HCT116 (cell line): ENCODE data around the gene PRC1. TPM values are rescaled to one million over a fixed set of nuclear protein-coding genes. Genes with fewer than 3 reads are reported as not detected.

Experiments used
- ATAC-seq: fragments of 200-7000 bp; cut with Tn5 transposase; 2 replicates; pipeline ENCODE4 v1.9.1; 2020; ENCODE audit warnings: mild to moderate bottlenecking, moderate library complexity
- BruUV-seq: library from RNA; stranded (reverse); fragments of 400-500 nt; replicated peaks from 2 replicates; lab custom pipeline; 2021; lab: Mats Ljungman, UMichigan
- CTCF ChIA-PET: fragments of 300-600 bp; sonication (Branson Sonifier 250); formaldehyde crosslinking; loops from one replicate; lab custom pipeline; 2021; ENCODE audit warnings: antibody characterized with exemption; lab: Charles Lee
- POLR2A ChIA-PET: fragments of 300-600, 350-600 bp; sonication (Branson Sonifier 250); formaldehyde crosslinking; loops from one replicate; lab custom pipeline; 2021; ENCODE audit warnings: antibody characterized with exemption; lab: Charles Lee
- RAD21 ChIA-PET, 2 experiments: fragments of 300-600 bp; sonication (Branson Sonifier 250); formaldehyde crosslinking; loops; one replicate each; lab custom pipeline; 2023; ENCODE audit warnings: low total read pairs in 2 of 2; ENCODE audit not compliant: uncharacterized antibody in 2 of 2, unreplicated experiment in 2 of 2, low non-redundant PET in 1 of 2; lab: Charles Lee
- DNase-seq: peaks from one replicate; pipeline ENCODE4 v3.0.0-alpha.2; 2010; ENCODE audit warnings: low read depth, low spot score
- H2AFZ ChIP-seq: fragments of 200-600 bp; shearing (Covaris generic), sonication (generic); 2 replicates; pipeline ENCODE4 v1.6.1; 2017; ENCODE audit warnings: low read depth, mixed run types, mixed read lengths, antibody characterized with exemption, low read length; ENCODE audit not compliant: poor library complexity, severe bottlenecking
- H3K27ac ChIP-seq: 2 replicates; pipeline ENCODE4 v1.5.1; 2012; ENCODE audit warnings: low read depth, low read length
- H3K27me3 ChIP-seq: fragments of 200-600 bp; sonication (generic); 2 replicates; pipeline ENCODE4 v1.6.1; 2016; ENCODE audit warnings: mixed run types, low read length, mixed read lengths; ENCODE audit not compliant: insufficient read depth
- H3K36me3 ChIP-seq, 2 experiments: fragments of 200-500 bp in 1 of 2; fragments of 200-600 bp in 1 of 2; sonication (Bioruptor generic) in 1 of 2; sonication (generic) in 1 of 2; 2 replicates each; pipeline versions ENCODE4 v1.5.1 to v1.6.1; 2014 to 2016; ENCODE audit warnings: low read length in 2 of 2, inconsistent platforms in 1 of 2, mixed read lengths in 1 of 2, mixed run types in 1 of 2; ENCODE audit not compliant: insufficient read depth in 2 of 2, control insufficient read depth in 1 of 2
- H3K4me1 ChIP-seq, 2 experiments: fragments of 200-600 bp in 1 of 2; sonication (generic) in 1 of 2; 2 replicates each; pipeline versions ENCODE4 v1.5.1 to v1.6.1; 2012 to 2017; ENCODE audit warnings: low read length in 2 of 2, inconsistent platforms in 1 of 2, mild to moderate bottlenecking in 1 of 2, mixed read lengths in 1 of 2, mixed run types in 1 of 2, moderate library complexity in 1 of 2; ENCODE audit not compliant: insufficient read depth in 2 of 2, control insufficient read depth in 1 of 2
- H3K4me2 ChIP-seq: fragments of 200-600 bp; sonication (generic); 2 replicates; pipeline ENCODE4 v1.6.1; 2017; ENCODE audit warnings: mixed run types, low read length, mixed read lengths
- H3K4me3 ChIP-seq, 2 experiments: fragments of 200-600 bp in 1 of 2; sonication (generic) in 1 of 2; replicated peaks in 1 of 2; 2 replicates each; pipeline ENCODE4 v1.5.1; 2011 to 2016; ENCODE audit warnings: low read length in 2 of 2, control low read depth in 1 of 2, low read depth in 1 of 2, mild to moderate bottlenecking in 1 of 2, mixed read lengths in 1 of 2, mixed run types in 1 of 2
- H3K79me2 ChIP-seq: fragments of 200-600 bp; sonication (generic); 2 replicates; pipeline ENCODE4 v1.6.1; 2017; ENCODE audit warnings: mild to moderate bottlenecking, mixed run types, low read length, moderate library complexity, mixed read lengths; ENCODE audit not compliant: insufficient read depth
- H3K9ac ChIP-seq: fragments of 200-600 bp; sonication (generic); 2 replicates; pipeline ENCODE4 v1.6.1; 2016; ENCODE audit warnings: low read length, mixed read lengths
- H3K9me2 ChIP-seq: fragments of 200-600 bp; sonication (generic), shearing (Covaris generic); 2 replicates; pipeline ENCODE4 v1.6.1; 2017; ENCODE audit warnings: mixed run types, mild to moderate bottlenecking, moderate library complexity; ENCODE audit not compliant: insufficient read depth
- H3K9me3 ChIP-seq, 2 experiments: fragments of 200-500 bp in 1 of 2; fragments of 200-600 bp in 1 of 2; sonication (Bioruptor generic) in 1 of 2; sonication (generic) in 1 of 2; 2 replicates each; pipeline ENCODE4 v1.6.1; 2014 to 2017; ENCODE audit warnings: low read length in 2 of 2, mixed read lengths in 2 of 2, inconsistent platforms in 1 of 2, low read depth in 1 of 2, mild to moderate bottlenecking in 1 of 2, mixed run types in 1 of 2, moderate library complexity in 1 of 2; ENCODE audit not compliant: control insufficient read depth in 1 of 2, insufficient read depth in 1 of 2
- H4K20me1 ChIP-seq: fragments of 200-600 bp; sonication (generic), shearing (Covaris generic); 2 replicates; pipeline ENCODE4 v1.6.1; 2017; ENCODE audit warnings: mixed run types, mild to moderate bottlenecking, moderate library complexity; ENCODE audit not compliant: insufficient read depth
- CBX3 ChIP-seq: IDR thresholded peaks from 2 replicates; pipeline ENCODE4 v1.6.1; 2012; ENCODE audit warnings: low read depth
- CEBPB ChIP-seq: IDR thresholded peaks from 2 replicates; pipeline ENCODE4 v1.6.1; 2012; ENCODE audit warnings: low read depth
- ELF1 ChIP-seq: IDR thresholded peaks from 2 replicates; pipeline ENCODE4 v1.6.1; 2012; ENCODE audit warnings: low read depth, borderline replicate concordance
- EZH2 ChIP-seq: fragments of 200-600 bp; sonication (generic); IDR thresholded peaks from 2 replicates; pipeline ENCODE4 v1.6.1; 2017; ENCODE audit warnings: antibody characterized with exemption, mixed run types
- EZH2phosphoT487 ChIP-seq: fragments of 200-600 bp; IDR thresholded peaks from 2 replicates; pipeline ENCODE4 v1.6.1; 2018; ENCODE audit warnings: antibody characterized with exemption, borderline replicate concordance
- FOSL1 ChIP-seq: IDR thresholded peaks from 2 replicates; pipeline ENCODE4 v1.6.1; 2012; ENCODE audit warnings: low read depth
- MAX ChIP-seq: IDR thresholded peaks from 2 replicates; pipeline ENCODE4 v1.6.1; 2012
- POLR2A ChIP-seq: IDR thresholded peaks from 2 replicates; pipeline ENCODE4 v1.7.0; 2011; ENCODE audit warnings: borderline replicate concordance; ENCODE audit not compliant: insufficient read depth, insufficient read length; ENCODE audit errors: extremely low read depth
- POLR2AphosphoS5 ChIP-seq: IDR thresholded peaks from 2 replicates; pipeline ENCODE4 v1.6.1; 2011; ENCODE audit warnings: mild to moderate bottlenecking, low read depth, low read length, moderate library complexity
- RAD21 ChIP-seq: IDR thresholded peaks from 2 replicates; pipeline ENCODE4 v1.6.1; 2012; ENCODE audit warnings: low read depth, mild to moderate bottlenecking
- REST ChIP-seq: IDR thresholded peaks from 2 replicates; pipeline ENCODE4 v1.6.1; 2012; ENCODE audit warnings: low read depth
- TCF7L2 ChIP-seq: IDR thresholded peaks from 2 replicates; pipeline ENCODE4 v1.7.0; 2011; ENCODE audit warnings: borderline replicate concordance, inconsistent platforms; ENCODE audit not compliant: insufficient read depth, insufficient read length; ENCODE audit errors: extremely low read depth
- YY1 ChIP-seq: IDR thresholded peaks from 2 replicates; pipeline ENCODE4 v1.6.1; 2011; ENCODE audit warnings: low read length, low read depth, moderate library complexity, mild to moderate bottlenecking; ENCODE audit not compliant: insufficient replicate concordance; ENCODE audit errors: extremely low read depth
- ZBTB33 ChIP-seq: IDR thresholded peaks from 2 replicates; pipeline ENCODE4 v1.6.1; 2011; ENCODE audit warnings: mild to moderate bottlenecking, low read length, moderate library complexity; ENCODE audit not compliant: insufficient replicate concordance; ENCODE audit errors: extremely low read depth
- ZFX ChIP-seq: fragments of 450-650 bp; IDR thresholded peaks from 2 replicates; pipeline ENCODE4 v1.6.1; 2017
- ZNF274 ChIP-seq: fragments of 200-500 bp; sonication (Bioruptor generic); IDR thresholded peaks from 2 replicates; pipeline ENCODE4 v1.6.1; 2014; ENCODE audit warnings: mild to moderate bottlenecking, low read depth, low read length, inconsistent platforms
- intact Hi-C: fragments of 100-400 bp; cut with micrococcal nuclease; formaldehyde crosslinking; loops from 2 replicates; pipeline ENCODE4 v1.10.0; 2022
- total RNA-seq: library from RNA; stranded (reverse); gene quantifications from one replicate; pipeline ENCODE4 v1.2.1, GENCODE V29; 2021; ENCODE audit not compliant: unreplicated experiment
- TF ChIP-seq, protein P1 (sequence below): IDR thresholded peaks from 2 replicates; pipeline ENCODE4 v1.6.1; 2012

The PRC1 gene
- total RNA-seq, 1 experiment from 2014 or later, result 186 TPM

DNA sequence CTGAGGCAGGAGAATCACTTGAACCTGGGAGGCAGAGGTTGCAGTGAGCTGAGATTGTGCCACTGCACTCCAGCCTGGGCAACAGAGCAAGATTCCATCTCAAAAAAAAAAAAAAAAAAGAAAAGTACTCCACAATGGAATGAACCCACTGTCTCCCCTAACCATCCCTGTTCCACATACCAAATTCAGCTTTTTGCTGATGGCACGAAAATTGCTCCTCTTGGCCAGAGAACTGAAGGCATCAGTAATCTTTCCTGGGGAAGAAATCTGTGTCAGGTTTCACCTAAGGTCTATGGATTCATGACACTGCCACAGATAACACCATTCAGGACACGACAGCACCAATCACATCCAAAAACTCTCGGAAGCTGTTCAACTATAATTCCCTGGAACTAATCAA, 6.9 kb upstream of the PRC1 start:
- ATAC-seq, result no peak
- no peak overlapping the region for H3K4me2 ChIP-seq
- no peak overlapping the region for H3K4me3 ChIP-seq
- no peak for DNase-seq
- TF ChIP-seq EZH2, result no peak
- TF ChIP-seq RAD21, result no peak
- no peak for TF ChIP-seq POLR2AphosphoS5
- TF ChIP-seq REST, result no peak
- TF ChIP-seq FOSL1, result no peak
- no peak for TF ChIP-seq ZBTB33
- TF ChIP-seq YY1, result no peak
- TF ChIP-seq, protein P1, sequence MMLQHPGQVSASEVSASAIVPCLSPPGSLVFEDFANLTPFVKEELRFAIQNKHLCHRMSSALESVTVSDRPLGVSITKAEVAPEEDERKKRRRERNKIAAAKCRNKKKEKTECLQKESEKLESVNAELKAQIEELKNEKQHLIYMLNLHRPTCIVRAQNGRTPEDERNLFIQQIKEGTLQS, result no peak
- no peak for TF ChIP-seq EZH2phosphoT487
- TF ChIP-seq ZFX, result no peak
- TF ChIP-seq TCF7L2, result no peak
- no peak for TF ChIP-seq CEBPB
- no peak for TF ChIP-seq ZNF274
- TF ChIP-seq CBX3, result no peak
- no peak for TF ChIP-seq MAX
- TF ChIP-seq POLR2A, result no peak
- no peak for TF ChIP-seq ELF1
- H3K79me2 ChIP-seq, result peaks cover 6% of the 10 kb centered on the region
- CTCF ChIA-PET, result no interaction called here
- H2AFZ ChIP-seq, result no peak overlapping the region
- H3K4me1 ChIP-seq, result no peaks in the 10 kb centered on the region
- no peaks in the 10 kb centered on the region for H4K20me1 ChIP-seq
- intact Hi-C loops, result no loop called here
- peaks cover 26 to 33% of the 10 kb centered on the region in 2 experiments; a peak in 3 of 4 replicates for H3K36me3 ChIP-seq
- no peaks in the 10 kb centered on the region for H3K9me3 ChIP-seq
- H3K9ac ChIP-seq, result no peak overlapping the region
- POLR2A ChIA-PET, result no interaction called here
- H3K27me3 ChIP-seq, result no peaks in the 10 kb centered on the region
- RAD21 ChIA-PET, result no interaction called here
- BruUV-seq, result no TSS peak
- no peaks in the 10 kb centered on the region for H3K9me2 ChIP-seq
- H3K27ac ChIP-seq, result no peak overlapping the region
